Measurements from ENCODE around the gene TNIK. TPM values are rescaled to one million over a fixed set of nuclear protein-coding genes. Genes with fewer than 3 reads are reported as not detected.

TNIK gene
- total and polyA plus RNA-seq, 2 of the 4 experiments (the other 2 are of a cell fraction): 3.4 to 6.3 TPM

DNA sequence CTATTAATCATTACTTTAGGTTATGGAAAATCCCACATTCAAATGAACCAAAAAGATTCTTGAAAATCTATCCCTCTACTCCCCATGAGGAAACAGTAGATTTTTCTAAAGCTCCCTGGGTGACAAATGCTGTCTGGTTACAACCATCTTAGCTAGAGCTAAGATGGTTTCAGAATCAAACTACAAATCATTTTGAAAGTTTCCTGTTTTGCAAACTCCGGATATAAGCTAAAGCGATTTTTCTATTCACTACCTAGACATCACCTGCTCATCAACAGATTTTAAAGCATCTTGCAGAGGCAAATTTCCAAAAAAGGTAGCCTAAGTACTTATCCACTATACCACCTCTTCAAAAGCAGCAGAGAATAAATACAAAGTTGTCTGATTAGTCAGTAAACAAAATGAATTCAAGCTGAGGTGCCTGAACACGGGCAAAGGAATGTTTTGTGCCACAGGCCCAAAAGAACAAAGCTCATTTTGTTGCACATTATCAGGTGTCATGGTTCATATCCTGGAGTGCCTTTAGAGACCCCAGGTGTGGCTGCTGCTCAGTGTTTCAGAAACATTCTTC lies 204.9 kb downstream of the TNIK start:
- intact Hi-C loops (cut with micrococcal nuclease): loop anchor here (5.0 kb wide), 1 partner anchor 43 kb away; no protein-coding TSS in a partner anchor
- no peak overlapping the region for H3K14ac ChIP-seq (replicated peaks; ENCODE audit: low read depth, low read length)
- H3K79me1 ChIP-seq (ENCODE audit: low read depth in 1 of 2, low read length in 2 of 2): no peaks in the 10 kb centered on the region; a peak in 1 of 4 replicates
- no peaks in the 10 kb centered on the region for H4K20me1 ChIP-seq (ENCODE audit: insufficient read depth, low read length)
- no peaks in the 10 kb centered on the region for H3K36me3 ChIP-seq (ENCODE audit: control insufficient read depth, insufficient read depth, low read length)
- H2AK5ac ChIP-seq (ENCODE audit: low read depth, low read length): no peak overlapping the region
- CTCF ChIA-PET: interaction anchor here (0.6 to 1.2 kb wide), 2 partner anchors 19 to 175 kb away, joined by 4 read pairs; no protein-coding TSS in a partner anchor
- no peak overlapping the region for H4K91ac ChIP-seq (ENCODE audit: insufficient read depth, low read depth, low read length)
- no peak overlapping the region for H3K4ac ChIP-seq (ENCODE audit: low read depth, low read length)
- H3K4me3 ChIP-seq (ENCODE audit: insufficient read depth, low read depth, low read length): no peak overlapping the region
- H3K27ac ChIP-seq (ENCODE audit: insufficient read depth, low read length): no peak overlapping the region
- H3K23ac ChIP-seq (ENCODE audit: low read depth, low read length): no peak overlapping the region
- H2BK20ac ChIP-seq (ENCODE audit: low read depth, low read length): no peak overlapping the region
- H2AFZ ChIP-seq (replicated peaks; ENCODE audit: low read length, poor library complexity): no peak overlapping the region
- H2BK5ac ChIP-seq (ENCODE audit: low read depth, low read length, poor library complexity, severe bottlenecking): no peak overlapping the region
- no peak overlapping the region for H4K5ac ChIP-seq (ENCODE audit: low read depth, low read length)
- H3K9me1 ChIP-seq (ENCODE audit: insufficient read depth, low read length): no peaks in the 10 kb centered on the region
- ATAC-seq (ENCODE audit: low read depth) (no peak), DNase-seq (no peak)
- WGBS, 2 experiments (ENCODE audit: extremely low coverage in 2 of 2, insufficient read length in 1 of 2): 63% methylated on average over 1 of the region's 3 CpGs; no CpG with 5 or more reads in 1 of the 2 experiments
- H2BK15ac ChIP-seq (ENCODE audit: low read depth, low read length): no peak overlapping the region
- POLR2A ChIA-PET (ENCODE audit: unreplicated experiment): no interaction called here
- no peak overlapping the region for H4K8ac ChIP-seq (ENCODE audit: low read depth in 2 of 2, low read length in 2 of 2)
- TF ChIP-seq SMC3 (IDR thresholded peaks at IDR 0.05; ENCODE audit: low read depth, low read length) (no peak), RCOR1 (IDR thresholded peaks at IDR 0.05; ENCODE audit: insufficient replicate concordance, low read length) (no peak)
- no peak overlapping the region for H3K4me2 ChIP-seq (ENCODE audit: low read depth, low read length)
- H3K4me1 ChIP-seq (ENCODE audit: control insufficient read depth, insufficient read depth, low read length): peaks cover 4% of the 10 kb centered on the region
- BruUV-seq (replicated peaks): no TSS peak
- no peak overlapping the region for H3K56ac ChIP-seq (ENCODE audit: extremely low read depth, insufficient read depth, low read length)
- H3K9ac ChIP-seq (ENCODE audit: low read depth, low read length): no peak overlapping the region
- no peak overlapping the region for H3K18ac ChIP-seq (ENCODE audit: low read depth, low read length)
- H2BK120ac ChIP-seq (ENCODE audit: low read depth, low read length): no peak overlapping the region
- in situ Hi-C loops (cut with MboI; ENCODE audit: low sequenced_read_pairs): no loop called here
- H2AK9ac ChIP-seq (replicated peaks; ENCODE audit: low read depth, low read length, poor library complexity): no peak overlapping the region
- no peaks in the 10 kb centered on the region for H3K9me3 ChIP-seq (ENCODE audit: control insufficient read depth, insufficient read depth, low read length)
- no peaks in the 10 kb centered on the region; the same call in 1 of the 2 replicates for H3K27me3 ChIP-seq (ENCODE audit: control insufficient read depth, insufficient read depth, low read length)
- dilution Hi-C loops (cut with HindIII; ENCODE audit: low sequenced_read_pairs, unreplicated experiment): no loop called here

Data from IMR-90 (cell line).